SHP77 treated with DMSO at 0.1 percent for 48 hours (cell line): Measurements from ENCODE around the gene PNPLA1.

Experiments
- DNase-seq: peaks from one replicate; lab custom pipeline; 2025; lab: John Stamatoyannopoulos, UW

Gene PNPLA1

DNA sequence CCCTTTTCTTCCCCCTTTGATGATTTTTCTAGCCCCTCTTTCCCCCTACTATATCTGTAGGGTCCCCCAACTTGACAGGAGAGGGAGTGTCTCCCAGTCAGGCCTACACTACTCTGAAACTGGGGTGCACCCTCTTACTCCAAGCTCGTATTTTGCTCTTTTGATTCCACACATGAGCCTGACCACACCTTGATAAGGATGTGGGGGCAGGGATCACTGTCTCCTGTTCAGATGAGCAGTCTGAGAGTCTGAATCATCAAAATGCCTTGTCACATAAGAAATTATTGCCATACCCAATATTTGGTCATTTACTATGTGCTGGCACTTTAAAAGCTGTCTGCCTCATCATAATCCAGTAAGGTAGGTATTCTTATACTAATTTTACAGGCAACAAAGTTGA, 15.9 kb downstream of the PNPLA1 start:
- DNase-seq: no peak

DNA sequence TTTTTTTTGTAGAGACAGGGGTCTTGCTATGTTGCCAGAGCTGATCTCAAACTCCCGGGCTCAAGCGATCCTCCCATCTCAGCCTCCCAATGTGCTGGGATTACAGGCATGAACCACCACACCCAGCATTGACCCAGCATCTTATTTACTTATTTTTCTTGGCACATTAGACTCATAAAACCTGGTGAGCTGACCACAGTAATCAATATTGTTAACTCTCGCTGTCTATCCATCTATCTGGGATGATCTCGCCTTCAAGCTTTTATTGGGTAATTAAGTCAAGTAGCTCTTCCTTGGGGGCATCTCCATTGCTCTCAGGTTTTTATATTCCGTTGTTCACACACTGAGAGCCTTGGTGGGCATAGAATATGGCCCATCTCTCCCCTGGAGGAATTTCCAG, 17.0 kb downstream of the PNPLA1 start:
- no peak for DNase-seq

DNA sequence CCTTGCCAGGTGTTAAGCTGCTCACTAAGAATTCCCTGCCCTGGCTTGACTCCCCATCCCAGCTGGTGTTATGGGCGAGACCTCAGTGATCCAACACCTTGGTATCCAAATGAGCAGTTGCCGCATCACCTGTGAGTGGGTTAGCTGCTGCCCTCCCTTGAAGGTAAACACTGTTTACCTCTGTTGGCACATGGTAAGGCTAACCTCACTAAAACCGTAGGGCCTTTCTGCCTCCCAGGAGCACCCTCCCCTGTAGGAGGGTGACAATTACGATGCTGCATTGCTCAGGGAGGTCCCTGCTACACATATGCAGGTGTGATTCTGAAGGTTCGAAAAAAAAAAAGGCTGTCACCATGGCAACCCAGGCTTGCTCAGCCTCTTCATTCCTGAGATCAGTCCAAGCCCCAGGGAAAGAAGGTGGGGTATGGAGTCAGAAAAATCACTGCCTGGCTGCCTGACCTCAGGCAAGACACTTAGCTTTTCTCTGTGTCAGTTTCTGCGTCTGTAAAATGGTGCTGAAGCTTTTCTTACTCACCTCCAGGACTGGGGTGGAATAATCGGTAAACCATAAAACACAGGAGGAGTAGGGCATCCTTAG, 19.5 kb downstream of the PNPLA1 start:
- DNase-seq: no peak

DNA sequence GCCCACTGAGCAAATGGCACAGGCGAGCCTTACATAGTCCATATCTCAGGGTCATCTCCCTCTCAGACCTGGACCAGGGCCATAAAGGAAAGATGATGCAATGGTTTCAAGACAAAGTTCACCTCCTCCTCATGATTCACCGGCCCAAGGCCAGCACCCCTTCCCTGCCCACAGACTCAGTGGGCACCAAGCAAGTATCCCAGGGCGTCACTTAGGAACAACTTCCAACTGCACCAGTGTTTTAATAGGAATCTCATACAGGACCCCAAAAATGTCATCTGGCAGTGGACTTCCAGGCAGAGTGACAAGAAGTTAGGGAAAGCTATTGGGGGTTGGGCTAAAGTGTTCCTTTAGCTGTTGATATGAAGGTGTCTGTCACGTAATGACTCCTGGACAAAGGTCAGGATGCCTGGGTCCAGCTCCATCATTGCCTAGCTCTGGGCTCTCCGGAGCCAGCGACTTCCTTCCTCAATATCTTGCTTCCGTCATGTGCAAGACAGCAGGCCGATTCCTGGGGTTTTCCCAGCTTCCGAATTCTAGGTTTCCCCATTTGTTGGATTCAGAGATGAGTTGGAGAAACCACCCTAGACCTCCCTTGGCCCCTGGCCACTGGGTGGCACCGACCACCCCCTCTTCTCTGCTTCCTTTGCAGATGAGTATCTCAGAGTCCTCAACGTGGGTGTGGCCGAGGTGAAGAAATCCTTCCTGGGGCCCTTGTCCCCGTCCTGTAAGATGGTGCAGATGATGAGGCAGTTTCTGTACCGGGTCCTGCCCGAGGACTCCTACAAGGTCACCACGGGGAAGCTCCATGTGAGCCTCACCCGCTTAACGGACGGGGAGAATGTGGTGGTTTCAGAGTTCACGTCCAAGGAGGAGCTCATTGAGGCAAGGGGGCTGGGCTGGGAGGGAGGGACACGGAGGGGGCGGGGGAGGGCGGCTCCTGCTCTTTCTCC, 21.1 kb downstream of the PNPLA1 start:
- no peak for DNase-seq

DNA sequence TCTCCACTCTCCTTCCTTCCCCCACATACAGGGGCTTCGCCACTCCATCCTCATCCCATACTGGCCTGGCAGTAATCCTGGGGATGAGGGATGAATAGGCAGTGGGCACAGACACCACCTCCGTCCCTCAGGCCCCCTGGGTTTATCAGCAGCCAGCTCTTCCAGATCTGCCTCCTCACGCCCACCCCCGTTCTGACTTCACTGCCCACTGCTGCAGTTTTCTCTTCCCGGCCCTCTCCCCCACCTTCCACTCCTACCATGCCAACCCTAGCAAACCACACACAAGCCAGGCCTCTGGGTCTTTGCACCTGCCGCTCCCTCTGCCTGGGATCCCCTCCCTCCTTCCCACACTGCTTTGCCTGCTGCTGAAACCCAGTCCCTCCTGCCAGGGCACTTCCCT, 22.3 kb downstream of the PNPLA1 start:
- no peak for DNase-seq

DNA sequence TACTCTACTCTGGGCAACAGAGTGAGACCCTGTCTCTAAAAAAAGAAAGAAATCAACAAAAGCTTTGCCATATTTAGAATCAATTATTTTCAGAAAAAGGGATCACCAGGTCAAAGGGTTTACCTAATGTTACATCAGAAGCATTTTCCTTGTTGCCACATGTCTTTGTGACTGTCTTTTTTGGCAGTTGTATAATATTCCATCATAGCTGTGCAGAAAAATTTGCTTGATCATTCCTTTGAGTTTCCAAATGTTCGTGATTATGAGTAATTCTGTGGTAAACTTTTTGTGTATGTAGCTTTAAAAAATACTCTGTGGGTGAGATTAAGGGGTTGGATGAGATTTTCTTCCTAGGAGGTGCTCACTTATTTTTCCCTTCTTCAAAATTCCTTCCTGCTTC, 26.4 kb downstream of the PNPLA1 start:
- DNase-seq: no peak

DNA sequence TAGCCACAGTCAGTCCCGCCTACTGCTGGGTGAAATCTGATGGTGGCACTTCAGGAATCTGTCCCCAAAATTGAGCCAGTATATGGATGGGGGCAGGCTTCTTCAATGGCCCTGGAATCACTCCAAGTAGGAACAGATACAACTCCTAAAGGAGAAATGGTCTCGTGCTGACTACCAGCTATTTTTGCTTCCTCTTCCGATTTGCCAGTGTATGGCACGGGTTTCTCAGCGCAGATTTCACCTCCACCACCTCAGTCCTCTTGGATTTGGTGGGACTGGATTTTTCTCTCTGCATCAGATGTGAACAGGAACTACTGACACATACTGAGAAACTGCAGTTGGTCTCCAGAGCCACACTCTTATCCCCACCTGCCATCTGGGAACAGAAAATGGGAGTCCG, 27.2 kb downstream of the PNPLA1 start:
- no peak for DNase-seq

DNA sequence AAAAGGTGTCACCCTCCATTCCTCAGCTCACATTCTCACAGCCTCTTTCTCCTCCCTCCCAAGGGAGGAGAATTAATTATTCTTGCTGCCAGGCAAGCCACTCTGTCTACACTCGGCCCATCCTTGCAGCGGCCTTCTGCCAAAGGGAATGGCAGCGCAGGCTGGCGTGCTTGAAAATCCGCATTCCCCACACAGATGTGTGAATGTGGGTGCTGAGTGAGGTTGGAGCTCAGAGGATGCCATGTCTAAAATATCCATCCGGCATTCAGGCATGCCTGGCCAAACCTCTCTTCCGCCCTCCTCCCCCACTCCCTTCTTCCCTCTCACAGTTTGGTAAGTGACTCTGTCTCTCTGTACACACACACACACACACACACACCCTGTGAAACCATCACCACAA, 27.7 kb downstream of the PNPLA1 start:
- no peak for DNase-seq

DNA sequence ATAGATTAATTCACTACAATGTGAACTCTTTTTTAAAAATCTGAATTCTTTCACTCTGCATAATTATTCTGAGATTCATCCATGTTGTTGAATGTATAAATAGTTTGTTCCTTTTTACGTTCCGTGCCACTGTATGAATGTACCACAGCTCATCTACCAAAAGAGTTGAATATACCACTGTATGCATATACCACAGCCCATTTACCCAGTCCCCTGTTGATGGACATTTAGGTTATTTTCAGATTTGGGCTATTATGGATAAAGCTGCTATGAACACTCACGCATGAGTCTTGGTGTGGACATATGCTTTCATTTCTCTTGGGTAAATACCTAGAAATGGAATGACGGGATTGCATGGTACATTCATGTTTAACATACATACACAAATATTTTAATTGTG, 28.2 kb downstream of the PNPLA1 start:
- DNase-seq: no peak

DNA sequence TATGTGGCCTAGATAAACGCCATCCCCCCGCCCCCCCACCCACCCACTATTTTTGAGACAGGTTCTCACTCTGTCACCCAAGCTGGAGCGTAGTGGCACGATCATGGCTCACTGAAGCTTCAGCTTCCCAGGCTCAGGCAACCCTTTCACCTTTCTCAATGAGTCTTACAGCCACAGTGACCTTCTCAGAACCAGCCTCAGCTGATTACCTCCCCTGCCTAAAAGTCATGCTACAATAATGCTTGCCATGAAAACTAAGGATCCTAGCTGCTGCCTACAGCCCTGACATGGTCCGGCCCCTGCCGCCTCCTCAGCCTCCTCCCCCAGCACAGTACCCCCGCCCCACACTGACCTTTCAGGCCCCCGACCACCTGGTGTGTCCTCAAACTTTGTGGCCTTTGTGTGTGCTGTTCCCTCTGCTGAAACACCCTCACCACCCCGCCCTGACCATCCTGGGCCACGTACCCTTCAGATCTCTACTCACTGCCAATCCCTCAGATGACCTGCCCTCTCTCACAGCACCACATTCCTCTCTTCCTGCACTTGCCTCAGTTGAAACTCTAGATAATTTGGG, 31.3 kb downstream of the PNPLA1 start:
- DNase-seq: no peak

DNA sequence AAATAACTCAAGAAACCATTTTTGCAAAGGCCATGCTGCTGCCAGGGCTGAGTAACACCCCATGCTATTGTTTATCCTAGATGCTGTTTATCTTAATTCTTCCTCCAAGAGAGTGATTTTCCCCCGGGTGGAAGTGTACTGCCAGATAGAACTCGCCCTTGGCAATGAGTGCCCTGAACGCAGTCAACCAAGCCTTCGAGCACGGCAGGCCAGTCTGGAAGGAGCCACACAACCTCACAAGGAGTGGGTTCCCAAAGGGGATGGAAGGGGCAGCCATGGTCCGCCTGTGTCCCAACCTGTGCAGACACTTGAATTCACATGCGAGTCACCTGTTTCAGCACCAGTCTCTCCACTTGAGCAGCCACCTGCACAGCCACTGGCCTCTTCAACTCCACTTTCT, 31.9 kb downstream of the PNPLA1 start:
- DNase-seq: no peak

DNA sequence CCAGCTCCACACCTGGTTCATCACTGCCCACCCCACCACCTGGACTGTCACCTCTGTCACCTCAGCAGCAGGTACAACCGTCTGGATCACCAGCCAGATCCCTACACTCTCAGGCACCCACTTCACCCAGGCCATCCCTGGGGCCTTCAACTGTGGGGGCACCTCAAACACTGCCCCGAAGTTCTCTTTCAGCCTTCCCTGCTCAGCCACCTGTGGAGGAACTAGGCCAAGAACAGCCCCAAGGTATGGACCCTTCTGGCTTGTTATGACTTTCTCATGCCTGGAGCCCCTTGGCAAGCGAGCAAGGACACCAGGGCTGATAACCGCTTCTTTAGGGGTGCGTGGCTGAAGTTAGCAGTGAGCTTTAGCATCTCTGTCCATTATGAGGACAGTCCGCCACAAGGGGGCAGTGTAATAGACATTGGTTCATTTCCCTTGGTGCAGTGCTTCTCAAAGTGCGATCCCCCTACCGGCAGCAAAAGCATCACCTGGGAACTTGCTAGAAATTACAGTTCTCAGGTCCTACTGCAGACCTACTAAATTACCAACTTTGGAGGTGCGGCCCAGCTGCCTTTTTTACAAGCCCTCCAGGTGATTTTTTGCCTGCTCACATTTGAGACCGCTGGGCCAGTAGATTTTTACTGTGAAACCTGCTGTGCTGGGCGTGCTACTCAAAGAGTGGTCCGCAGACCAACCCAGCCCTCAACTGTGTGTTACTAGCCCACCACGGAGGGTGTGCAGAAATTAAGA, 32.5 kb downstream of the PNPLA1 start:
- peak; percentile 63 for DNase-seq

DNA sequence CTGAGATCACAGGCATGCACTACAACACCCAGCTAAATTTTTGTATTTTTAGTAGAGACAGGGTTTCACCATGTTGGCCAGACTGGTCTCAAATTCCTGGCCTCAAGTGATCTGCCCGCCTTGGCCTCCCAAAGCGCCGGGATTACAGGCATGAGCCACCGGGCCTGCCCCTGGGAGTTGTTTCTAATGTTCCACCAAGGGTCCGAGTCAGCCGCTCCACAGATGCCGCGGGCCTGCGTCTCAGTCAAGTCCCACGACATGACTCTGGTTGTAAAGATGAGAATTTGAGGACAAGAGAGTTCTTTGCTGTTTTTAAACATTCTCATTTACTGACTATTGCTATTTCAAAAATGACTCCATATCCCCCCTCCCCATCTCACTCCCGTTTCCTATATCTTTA, 36.0 kb downstream of the PNPLA1 start:
- no peak for DNase-seq

DNA sequence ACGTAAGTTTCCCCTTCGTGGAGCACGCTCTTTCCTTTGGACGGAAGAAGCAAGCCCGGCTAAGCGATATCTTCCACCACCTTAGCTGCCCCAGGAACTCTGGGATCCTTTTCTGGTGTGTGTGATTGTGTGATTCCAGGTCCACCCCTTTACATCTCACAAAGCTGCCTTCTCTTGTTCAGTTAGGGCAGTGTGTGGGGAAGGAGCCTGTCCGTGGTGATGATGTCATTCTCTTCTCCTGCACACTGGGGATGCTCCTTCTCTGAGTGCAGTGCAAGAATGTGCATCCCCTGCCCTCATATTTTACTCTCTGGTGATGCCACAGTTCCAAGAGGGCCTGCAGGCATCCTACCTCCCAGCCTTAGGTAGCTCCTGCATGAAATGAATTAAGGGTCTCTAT, 36.5 kb downstream of the PNPLA1 start:
- DNase-seq: no peak

DNA sequence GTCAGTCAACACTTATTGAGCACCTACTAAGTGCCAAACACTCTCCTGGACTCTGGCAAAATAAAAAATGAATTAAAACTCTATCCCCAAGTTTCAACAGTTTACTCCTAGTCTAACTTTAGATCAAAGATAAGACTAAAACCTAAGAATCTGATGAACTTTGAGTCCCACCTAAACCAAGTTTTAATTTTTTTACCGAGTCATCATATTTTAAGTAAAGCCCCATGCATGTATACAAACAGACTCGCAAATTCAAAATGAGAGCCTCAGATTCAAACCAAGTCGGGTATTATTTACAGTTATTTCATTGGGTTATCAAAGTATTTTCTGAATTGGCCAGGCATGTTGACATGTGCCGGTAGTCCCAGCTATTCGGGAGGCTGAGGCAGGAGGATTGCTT, 38.7 kb downstream of the PNPLA1 start:
- DNase-seq: no peak

DNA sequence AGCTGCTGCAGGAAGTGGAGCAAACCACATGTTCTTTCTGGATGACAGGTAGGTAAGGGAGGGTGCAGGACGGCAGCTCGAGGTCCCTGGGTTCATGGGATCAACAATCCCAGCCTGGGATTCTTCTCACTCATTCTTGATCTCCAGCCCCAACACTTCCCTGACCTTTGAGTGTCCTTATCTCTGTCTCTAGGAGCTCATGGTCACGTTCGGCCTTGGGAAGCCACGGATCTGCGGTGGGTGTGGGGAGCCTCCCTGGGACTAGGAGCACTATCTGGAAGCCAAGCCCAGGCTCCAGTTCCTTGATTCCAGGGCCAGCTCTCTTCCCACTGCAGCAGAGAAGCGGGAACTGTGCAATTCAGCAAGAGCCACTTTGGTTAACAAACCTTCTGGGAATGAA, 39.3 kb downstream of the PNPLA1 start:
- DNase-seq: no peak

DNA sequence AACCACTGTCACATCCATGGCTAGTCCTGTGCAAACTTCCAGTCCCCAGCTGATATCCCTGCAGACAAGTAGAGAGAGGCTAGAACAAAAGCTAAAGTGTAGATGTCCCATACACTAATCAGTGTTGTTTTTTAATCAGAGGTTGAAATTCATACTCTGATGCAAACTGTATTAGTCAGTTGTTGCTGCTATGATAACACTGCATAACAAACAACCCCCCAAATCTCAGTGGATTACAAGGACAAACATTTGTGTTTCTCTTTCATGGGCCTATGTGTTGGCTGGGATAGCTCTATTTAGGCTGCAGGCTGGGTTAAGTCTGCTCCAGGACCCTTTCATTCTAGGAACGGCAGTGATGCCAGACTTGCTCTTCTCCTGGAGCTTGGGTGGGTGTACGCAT, 40.0 kb downstream of the PNPLA1 start:
- DNase-seq: no peak

DNA sequence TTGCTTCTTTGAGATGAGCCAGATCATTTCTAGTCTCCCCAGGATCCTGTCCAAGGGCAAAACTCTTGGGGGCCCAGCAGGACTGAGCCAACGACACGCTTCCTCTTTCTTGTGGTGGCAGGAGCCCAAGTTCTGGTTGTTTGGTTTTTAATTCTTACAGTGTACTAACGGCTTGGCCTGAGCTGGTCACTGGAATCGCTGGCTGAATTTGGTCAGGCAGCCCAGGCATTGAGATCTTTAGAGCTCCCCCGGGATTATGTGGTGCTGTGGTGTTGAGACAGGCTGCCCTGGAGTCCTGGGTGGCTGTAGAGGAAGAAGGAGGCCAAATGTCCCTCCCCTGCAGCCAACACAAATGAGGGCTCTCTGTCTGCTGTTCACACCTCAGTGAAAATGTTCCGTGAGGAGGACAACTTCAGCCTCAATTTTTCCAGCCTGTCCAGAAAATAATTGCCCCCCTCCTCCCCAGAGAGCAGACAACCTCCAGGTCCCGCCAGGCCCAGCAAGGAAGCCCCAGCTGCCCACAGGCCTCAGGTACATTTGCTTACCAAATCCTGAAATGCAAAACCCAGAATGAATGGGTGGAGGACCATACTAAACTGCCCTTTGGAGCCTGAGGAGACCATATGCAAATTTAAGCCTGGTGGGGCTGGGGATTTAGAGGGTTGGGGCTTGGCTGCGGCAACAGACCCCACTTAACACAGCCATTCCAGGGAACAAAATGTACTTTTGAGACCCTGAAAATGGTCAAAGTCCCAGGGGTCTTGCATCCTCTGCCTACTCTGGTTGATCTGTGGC, 43.2 kb downstream of the PNPLA1 start:
- no peak for DNase-seq

DNA sequence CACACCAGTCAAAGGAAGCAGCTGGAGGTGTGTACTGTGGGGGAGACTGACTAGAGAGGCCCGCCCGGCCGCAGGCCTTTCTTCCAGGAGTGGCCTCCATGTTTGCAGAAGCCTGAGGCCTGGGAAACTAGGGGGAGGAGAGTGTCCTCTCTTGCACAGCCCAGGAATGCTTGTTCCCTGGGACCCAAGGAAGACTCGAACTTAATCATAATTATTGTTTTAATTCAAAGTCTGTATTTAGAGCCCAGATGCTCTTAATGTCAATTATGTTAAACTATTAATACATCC, 43.7 kb downstream of the PNPLA1 start:
- DNase-seq: no peak

DNA sequence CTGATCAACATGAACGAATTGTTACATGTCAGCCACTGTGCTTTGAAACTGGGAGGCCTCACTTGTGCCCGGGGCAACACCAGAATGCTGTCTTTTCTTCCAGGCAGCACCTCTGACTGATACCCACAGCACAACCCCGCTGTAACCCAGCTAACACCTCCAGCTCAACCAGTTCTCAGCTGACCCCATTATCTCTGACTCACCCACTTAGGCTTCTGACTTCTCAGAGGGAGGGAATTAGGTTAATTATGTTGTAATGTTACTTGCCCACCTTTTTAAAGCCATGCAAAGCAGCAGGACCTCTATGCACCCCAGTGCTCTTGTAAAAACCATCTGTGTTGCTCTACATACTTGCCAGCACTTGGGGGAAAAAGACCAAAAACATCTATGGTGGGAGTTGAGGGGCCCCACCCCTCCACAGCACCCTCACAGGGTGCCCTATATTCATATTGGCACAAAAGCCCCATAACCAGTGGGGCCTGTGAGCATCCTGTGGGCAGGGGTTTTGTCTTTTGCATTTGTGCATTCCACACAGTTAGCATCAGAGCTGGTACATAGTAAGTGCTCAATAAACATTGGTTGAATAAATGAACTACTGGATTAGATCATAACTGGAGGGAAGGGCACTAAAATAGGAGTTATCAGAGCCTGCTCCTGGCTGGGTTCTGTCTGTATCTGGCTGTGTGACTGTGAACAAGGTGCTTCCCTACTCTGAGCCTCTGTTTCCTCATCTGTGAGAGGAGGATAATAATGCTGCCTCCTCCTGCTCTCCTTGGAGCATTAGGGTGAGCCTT, 44.6 kb downstream of the PNPLA1 start:
- DNase-seq: no peak

DNA sequence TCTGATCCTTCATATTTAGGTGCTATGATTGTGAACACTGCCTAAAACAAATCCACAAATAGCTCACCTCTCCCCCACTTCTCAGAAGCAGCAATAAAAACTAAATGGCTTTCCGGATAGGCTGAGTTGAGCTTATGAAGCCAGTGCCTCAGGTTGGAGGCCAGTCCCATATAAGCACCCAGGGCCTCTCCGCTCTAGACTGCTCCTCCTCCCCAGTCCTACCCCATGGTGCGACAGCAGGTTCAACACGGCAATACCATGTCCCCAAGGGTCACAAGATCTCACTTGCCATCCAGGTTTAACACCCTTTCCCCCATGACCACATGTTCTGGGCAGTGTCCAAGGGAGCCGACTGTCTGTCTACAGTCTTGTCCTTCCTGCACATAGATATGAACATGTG, 46.1 kb downstream of the PNPLA1 start:
- no peak for DNase-seq
